ENCODE measurements around the gene RING1. TPM values are rescaled to one million over a fixed set of nuclear protein-coding genes. Genes with fewer than 3 reads are reported as not detected.

RING1 gene
- total RNA-seq, 1 donor from 2014 or later = 30.8 TPM

DNA sequence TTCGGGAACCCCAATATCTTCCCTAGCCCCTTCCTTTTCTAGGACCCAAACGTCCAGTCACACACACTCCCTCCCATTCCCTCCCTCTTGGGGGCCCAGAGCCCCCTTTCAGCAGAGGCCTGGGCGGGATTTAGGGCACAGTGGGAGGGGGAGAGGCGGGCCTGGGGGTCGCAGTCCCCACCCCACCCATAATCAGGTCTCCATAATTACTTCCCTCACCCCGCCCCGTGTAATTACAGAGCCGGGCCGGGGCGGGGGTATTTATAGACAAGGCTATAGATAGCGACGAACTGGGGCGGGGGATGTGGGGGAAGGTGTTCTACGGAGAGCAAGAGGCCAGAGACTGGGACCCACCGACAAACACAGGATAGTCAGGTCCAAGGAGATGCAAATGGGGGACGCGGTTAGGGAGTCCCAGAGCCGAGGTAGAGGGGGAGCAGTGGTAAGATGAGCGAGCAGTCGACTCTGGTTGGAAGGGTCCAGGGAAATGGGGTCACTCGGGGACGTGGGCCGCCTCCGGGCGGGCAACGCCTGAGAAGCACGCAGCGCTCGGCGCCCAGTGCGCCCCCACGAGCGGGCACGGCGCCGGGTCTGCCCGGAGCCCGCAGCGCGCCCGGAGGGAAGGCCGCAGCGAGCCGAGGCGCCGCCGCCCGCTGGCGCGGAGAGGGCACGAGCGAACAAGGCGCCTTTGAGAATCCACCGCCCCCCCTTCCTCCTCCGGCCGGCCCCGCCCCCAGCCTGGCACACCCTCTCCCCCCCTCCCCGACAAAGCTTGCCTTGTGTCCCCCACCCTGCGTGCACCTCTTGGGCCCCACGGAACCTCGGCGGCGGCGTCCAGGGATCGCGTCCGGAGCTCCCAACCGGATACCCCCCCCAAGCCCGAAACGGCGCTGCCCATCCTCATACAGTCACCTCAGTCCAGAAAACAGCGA lies 15.4 kb upstream of the RING1 start:
- Histone ChIP-seq H3K27me3 (ENCODE audit: insufficient read depth, low read length) (peaks cover 13% of the 10 kb centered on the region), H3K36me3 (ENCODE audit: insufficient read depth, low read length) (peaks cover 30% of the 10 kb centered on the region), H3K9ac (ENCODE audit: low read length) (peak overlapping the region; percentile 56), H4K20me1 (ENCODE audit: insufficient read depth, low read length) (peaks cover 48% of the 10 kb centered on the region), H3K4me1 (ENCODE audit: insufficient read depth, low read length) (no peaks in the 10 kb centered on the region), H3K27ac (ENCODE audit: low read depth, low read length) (no peak overlapping the region), H2AFZ (ENCODE audit: low read depth, low read length) (peak overlapping the region; percentile 52), H3K4me2 (ENCODE audit: low read length) (peak overlapping the region; percentile 86), H3K9me3 (ENCODE audit: insufficient read depth, low read depth, low read length) (no peaks in the 10 kb centered on the region), H3K79me2 (ENCODE audit: insufficient read depth, low read length) (peaks cover 10% of the 10 kb centered on the region), H3K4me3 (ENCODE audit: insufficient read depth, low read depth, low read length) (peak overlapping the region; percentile 51)
- peaks cover 23% of the 10 kb centered on the region for H3K36me3 Mint-ChIP-seq (ENCODE audit: low read depth, unreplicated experiment)
- DNase-seq (ENCODE audit: low read depth) (no peak), FAIRE-seq (no peak)
- TF ChIP-seq CTCF (IDR thresholded peaks at IDR 0.05; ENCODE audit: insufficient read depth, low read depth, low read length) = no peak
- TF ChIP-seq EZH2 (IDR thresholded peaks at IDR 0.05; ENCODE audit: insufficient read depth, low read length) = peak; percentile 58
- H3K4me1 Mint-ChIP-seq (ENCODE audit: low read depth, unreplicated experiment) = peaks cover 13% of the 10 kb centered on the region
- H3K27ac Mint-ChIP-seq (ENCODE audit: unreplicated experiment) = peak overlapping the region; percentile 27
- peaks cover 2% of the 10 kb centered on the region for H3K9me3 Mint-ChIP-seq (ENCODE audit: unreplicated experiment)
- peak overlapping the region; percentile 75 for H3K4me3 Mint-ChIP-seq (ENCODE audit: unreplicated experiment)
- H3K27me3 Mint-ChIP-seq (ENCODE audit: low read depth, unreplicated experiment) = peaks cover 25% of the 10 kb centered on the region

DNA sequence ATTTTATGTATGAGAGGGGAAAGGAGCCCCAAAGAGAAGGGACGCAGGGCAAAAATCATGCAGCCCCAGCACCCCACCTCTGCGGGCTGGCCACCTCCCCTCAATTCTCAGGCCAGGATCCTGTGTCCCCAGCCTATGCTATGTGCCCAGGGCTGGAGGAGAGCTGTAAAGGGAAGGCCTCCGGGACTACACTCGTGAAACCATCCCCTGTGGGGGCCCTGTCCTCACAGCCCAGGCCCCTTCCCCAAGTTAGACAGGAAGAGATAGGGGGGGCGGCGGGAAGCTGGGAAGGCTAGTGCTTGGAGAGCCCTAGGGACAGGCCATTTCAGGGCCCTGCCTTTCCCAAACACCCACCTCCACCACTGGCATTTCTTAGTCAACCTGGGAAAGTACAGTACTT lies 14.7 kb upstream of the RING1 start:
- DNase-seq (ENCODE audit: low read depth) = no peak

More for the DNA sequence above, 14.7 kb upstream of the RING1 start:
- peaks cover 2% of the 10 kb centered on the region for H3K9me3 Mint-ChIP-seq (ENCODE audit: unreplicated experiment)
- H3K36me3 Mint-ChIP-seq (ENCODE audit: low read depth, unreplicated experiment) = peaks cover 23% of the 10 kb centered on the region
- H2AFZ ChIP-seq (ENCODE audit: low read depth, low read length) = no peak overlapping the region
- H3K4me3 Mint-ChIP-seq (ENCODE audit: unreplicated experiment) = no peak overlapping the region
- H3K4me2 ChIP-seq (ENCODE audit: low read length) = peak overlapping the region; percentile 86
- TF ChIP-seq CTCF (IDR thresholded peaks at IDR 0.05; ENCODE audit: insufficient read depth, low read depth, low read length) (no peak), EZH2 (IDR thresholded peaks at IDR 0.05; ENCODE audit: insufficient read depth, low read length) (no peak)
- no peak overlapping the region for H3K27ac ChIP-seq (ENCODE audit: low read depth, low read length)
- H3K9me3 ChIP-seq (ENCODE audit: insufficient read depth, low read depth, low read length) = no peaks in the 10 kb centered on the region
- FAIRE-seq = no peak
- no peak overlapping the region for H3K4me3 ChIP-seq (ENCODE audit: insufficient read depth, low read depth, low read length)
- H3K27me3 ChIP-seq (ENCODE audit: insufficient read depth, low read length) = peaks cover 13% of the 10 kb centered on the region
- peaks cover 17% of the 10 kb centered on the region for H3K79me2 ChIP-seq (ENCODE audit: insufficient read depth, low read length)
- peaks cover 13% of the 10 kb centered on the region for H3K4me1 Mint-ChIP-seq (ENCODE audit: low read depth, unreplicated experiment)
- H3K4me1 ChIP-seq (ENCODE audit: insufficient read depth, low read length) = no peaks in the 10 kb centered on the region
- H3K27me3 Mint-ChIP-seq (ENCODE audit: low read depth, unreplicated experiment) = peaks cover 22% of the 10 kb centered on the region
- peaks cover 30% of the 10 kb centered on the region for H3K36me3 ChIP-seq (ENCODE audit: insufficient read depth, low read length)
- no peak overlapping the region for H3K9ac ChIP-seq (ENCODE audit: low read length)
- peak overlapping the region; percentile 19 for H3K27ac Mint-ChIP-seq (ENCODE audit: unreplicated experiment)
- H4K20me1 ChIP-seq (ENCODE audit: insufficient read depth, low read length) = peaks cover 55% of the 10 kb centered on the region

Measured in astrocyte (in vitro differentiated cells and primary cell).